Measurements from ENCODE around the gene TEKT3. TPM values are rescaled to one million over a fixed set of nuclear protein-coding genes. Genes with fewer than 3 reads are reported as not detected.

Gene TEKT3
- total RNA-seq, 1 donor from 2014 or later = not detected

DNA sequence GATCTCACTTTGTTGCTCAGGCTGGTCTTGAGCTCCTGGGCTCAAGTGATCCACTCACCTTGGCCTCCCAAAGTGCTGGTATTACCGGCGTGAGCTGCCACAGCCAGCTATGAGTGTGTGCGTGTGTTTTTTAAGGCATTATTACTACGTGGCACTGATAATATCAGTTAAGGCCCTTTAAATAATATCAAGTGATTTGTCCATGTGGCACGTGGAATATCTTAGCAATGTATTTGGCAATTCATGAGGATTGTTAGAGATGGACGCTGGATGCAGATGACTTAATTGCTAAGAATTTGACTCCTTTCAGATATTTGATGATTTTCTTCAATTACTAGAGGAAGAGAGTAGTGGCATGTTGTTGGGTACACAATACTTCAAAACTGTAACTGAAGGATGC, 50.8 kb downstream of the TEKT3 start:
- no peak for DNase-seq

DNA sequence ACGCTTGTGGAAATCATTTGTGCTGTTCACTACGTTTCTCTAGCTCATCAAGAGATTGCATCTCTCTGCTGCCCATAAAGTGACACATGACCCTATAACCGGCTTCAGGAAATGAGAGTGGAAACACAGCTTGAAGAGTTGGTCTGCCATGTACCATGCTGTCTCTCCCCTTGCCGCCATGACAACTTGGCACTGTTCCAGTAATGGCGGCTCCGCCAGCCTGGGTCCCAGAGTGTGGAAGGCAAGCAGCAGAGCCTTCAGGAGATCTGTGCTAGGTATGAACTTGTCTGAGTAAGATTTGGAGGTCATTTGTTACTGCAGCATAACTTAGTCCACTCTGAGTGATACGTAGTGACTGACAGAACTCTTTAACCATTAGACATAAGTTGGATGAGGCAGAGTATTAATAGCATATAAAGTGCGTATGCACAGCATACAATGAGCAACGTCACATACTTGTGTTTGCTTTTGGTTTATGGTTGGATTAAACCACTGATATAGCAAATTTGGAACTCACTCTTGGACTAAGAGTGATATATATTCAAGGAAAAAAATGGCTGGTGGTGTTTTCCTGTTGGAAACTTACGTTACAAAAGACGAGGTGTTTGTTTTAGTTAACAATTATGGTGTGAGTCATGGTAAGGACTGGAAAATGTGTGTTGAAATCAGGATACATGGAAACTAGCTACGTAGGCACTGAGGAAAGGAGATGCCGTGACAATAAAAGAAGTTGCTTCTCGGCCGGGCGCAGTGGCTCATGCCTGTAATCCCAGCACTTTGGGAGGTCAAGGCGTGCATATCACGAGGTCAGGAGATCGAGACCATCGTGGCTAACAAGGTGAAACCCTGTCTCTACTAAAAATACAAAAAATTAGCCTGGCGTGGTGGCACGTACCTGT, 51.9 kb downstream of the TEKT3 start:
- DNase-seq = peak; percentile 85

DNA sequence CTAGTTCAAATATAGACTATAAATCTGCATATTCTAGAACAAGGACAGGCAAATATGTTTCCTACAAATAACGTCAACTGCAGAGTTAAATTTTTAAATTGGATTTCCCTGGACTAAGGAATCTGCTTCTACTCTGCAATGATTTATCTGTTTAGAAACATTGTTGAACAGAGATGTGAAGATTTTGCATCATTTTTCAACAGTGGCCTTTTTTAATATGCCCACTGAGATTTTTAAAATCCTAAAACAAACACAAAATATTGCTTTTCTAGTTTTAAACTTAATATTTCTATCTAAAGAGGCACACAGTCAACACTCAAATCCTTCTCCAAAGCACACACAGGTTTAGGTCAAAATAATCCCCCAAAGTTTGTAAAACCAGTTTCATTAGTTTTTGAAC, 52.5 kb downstream of the TEKT3 start:
- DNase-seq = no peak

DNA sequence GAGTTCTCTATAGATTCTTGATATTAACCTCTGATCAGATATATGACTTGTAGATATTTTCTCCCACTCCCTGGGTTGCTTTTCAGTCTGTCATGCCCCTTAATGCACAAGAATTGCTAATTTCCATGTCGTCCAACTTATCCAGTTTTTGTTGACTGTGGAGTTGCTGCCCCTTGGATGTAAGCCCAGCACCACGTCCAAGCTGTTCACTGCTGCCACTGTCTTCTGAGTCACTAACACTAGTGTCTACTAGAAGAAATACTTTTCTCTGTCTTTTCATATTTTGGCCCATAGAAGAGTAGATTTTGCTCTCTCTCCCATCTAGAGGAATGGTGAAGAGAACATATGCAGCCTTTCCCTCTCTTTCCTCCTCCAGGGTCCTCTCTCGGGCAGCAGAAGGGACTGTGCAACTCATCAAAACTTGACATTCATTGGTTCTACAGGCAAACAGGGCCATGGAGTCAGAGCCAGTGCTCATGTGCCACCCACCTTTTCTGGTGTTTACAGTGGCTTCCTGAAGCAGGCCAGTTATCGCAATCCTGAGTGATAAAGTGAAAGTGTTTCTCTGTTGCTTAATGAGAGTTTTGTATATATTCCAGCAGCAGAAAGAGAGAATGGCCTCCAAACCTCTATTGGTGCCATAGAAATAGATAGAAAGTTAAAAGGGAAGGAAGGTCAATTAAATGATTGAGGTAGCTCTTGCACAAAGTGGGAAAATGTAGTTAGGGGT, 53.7 kb downstream of the TEKT3 start:
- DNase-seq = no peak

DNA sequence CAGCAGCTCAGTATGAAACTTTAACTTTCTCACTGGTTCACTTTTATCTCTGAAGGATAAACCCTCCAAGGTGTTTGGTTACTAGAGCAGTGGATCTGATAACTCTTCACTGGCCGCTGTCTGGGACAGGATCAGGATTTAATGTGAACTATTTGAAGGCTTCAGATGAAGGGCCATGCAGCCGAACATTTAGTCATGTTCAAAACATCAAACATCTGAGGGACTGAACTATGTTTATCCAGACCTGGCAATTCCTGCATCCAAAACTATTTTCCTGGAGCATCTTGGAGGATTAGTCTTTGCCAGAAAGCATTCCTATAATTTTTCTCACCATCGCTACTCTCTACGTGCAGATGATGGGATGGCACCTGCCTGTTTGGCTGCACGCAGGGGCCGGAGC, 55.9 kb downstream of the TEKT3 start:
- no peak for DNase-seq

DNA sequence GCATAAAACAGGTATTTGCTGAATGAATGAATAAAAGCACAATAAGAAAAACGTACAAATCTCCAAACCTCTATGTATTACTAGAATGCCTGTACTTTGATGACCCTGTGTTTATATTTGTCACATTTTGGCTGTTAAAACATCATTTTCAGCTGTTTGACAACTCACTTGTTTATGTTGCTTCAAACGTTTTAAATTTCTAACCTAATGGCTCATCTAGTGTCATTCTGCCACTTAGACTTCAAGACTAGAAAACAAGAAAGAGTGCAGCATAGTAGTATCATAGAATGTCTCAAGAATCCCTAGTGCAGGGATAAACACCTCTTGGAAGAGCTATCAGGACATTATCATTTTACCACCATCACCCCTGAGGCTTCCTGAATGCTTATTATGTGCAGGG, 56.9 kb downstream of the TEKT3 start:
- no peak for DNase-seq

DNA sequence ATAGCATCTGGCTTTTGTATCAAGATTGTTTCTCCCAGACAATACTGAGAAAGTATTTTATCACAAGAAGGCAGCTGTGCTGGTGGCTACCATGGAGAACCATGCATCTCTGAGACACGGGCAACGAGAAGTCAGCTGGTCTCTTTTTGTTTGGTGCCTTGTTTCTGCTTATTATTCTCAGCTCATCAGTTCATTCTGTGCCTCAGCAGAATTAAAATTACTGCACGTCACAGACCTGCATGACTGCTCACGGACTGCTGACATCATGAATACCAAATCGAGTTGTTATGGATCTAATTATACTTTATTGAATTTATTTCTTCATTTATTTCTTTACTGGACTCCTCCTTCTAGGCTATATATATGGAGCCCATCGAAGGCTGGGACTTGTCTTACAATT, 57.3 kb downstream of the TEKT3 start:
- DNase-seq = no peak

DNA sequence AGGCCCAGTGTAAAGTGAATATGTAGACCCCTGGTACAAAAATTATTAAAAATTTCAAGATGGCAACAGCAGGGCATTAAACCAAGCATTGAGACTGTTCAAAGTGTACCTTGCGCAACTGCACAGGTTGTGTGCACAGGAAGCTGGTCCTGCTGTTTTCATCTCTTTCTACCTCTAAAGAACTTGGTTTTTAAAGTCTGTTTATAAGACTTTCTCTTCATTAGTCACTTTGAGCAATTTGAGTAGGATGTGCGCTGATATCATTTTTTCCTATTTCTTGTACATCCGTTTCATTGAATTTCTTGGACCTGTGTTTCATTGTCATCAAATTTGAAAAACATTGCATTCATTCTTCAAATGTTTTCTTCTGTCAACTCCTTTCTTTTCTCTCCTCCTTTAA, 59.5 kb downstream of the TEKT3 start:
- DNase-seq = peak; percentile 44

DNA sequence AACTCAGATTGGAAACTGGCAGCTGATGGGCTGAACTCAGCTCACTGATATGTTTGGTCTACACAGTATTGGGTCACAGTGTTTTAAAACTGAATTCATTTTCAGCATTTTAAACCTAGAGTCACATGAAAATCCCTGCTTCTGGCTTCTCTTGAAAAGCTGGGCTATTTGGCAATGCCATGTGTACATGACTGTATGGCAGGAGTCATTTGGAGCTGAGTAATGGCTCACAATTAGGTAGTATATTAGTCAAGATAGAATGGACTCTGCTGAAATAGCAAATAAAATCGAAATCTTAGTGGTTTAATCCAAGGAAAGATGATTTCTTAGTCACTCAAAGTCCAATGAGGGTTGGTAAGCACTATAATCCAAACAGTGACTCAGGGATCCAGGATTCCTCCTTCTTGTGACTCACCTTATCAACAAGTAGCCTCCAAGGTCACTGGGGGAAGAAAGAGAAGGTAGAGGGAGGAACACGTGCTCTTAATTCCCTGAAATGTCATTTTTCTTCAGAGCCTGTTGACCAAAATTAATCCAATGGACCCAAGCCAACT, 62.4 kb downstream of the TEKT3 start:
- no peak for DNase-seq

DNA sequence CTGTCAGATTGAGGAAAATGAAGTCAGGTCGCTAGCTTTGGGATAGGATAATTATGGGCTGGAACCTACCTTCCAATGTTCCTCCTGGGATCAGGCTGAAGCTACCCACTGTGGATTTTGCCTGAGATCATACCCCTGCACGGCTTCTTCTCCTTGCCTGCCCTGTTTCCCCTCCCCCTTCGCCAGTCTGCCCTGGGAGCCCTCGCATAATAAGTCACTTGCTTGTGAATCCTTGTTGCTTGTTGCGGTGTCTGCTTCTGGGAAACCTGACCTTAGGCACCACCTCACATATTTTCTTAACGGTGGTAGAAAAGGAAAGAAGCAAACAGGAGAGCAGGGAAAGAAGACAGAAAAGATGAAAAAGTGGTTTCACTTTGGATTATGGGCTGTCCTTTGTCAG, 63.0 kb downstream of the TEKT3 start:
- no peak for DNase-seq

DNA sequence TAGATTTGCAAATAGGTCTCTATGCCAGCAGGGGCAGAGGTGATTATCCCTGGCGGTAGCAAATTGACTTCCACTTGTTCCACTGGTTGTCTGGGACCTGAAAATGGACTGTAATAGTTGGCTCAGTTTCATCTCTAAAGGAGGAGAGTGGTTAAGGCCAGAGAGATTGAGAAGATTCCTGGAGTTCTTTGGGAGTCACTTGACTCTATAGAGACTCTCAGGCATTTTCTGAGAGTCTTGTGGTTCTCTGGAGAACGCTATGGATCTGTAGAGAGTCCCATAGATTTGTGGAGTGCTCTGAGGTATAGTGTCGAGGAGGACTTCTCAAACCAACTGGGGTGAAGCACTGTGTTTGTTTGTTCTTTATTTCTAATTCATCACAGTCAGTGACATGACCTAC, 67.4 kb downstream of the TEKT3 start:
- DNase-seq = no peak

DNA sequence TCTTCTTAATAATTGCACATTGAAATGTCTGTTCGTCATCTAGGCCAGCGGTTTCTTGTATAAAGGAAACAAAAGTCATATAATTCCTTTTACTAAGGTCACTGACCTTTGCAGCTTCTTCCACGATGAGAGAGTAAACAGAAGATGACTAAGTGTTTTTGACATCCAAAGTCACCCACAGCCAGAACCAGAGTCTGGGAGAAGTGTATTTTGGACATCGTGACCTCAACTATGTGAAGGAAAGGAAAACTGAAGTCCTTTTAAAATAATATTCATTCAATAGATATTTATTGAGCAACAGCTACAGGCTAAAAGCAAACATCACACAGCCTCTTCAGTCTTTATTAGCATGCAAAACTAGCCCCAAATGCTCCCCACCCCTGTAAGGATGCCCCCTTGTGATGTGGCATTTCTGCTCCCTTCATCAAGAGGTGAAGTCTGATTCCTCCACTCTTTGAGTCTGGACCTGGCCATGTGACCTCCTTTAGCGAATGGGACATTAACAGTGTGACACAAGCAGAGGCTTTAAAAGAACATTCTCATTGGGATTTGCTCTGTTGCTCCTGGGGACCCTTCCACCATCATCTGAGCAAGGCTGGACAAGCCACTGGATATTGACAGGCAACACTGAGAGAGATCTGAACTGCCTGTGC, 68.1 kb downstream of the TEKT3 start:
- DNase-seq = peak; percentile 10

DNA sequence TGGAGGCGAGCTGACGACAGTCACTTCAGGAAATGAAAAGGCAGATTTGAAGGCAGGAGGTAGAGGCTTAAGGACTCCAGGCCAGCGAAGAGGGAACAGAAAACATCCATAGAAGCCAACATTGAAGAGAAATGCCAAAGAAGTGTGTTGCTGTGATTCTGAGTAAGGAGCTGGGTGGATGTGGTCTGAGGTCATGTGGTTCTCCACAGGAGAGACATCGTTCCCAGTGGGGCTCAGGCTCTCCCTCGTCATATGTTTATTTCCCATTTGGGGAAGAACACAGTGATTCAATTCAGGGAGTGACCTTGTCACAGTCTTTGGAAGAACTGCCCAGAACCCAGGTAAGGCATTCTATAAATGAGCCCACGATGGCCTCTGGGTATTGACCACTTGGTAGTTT, 69.7 kb downstream of the TEKT3 start:
- no peak for DNase-seq

DNA sequence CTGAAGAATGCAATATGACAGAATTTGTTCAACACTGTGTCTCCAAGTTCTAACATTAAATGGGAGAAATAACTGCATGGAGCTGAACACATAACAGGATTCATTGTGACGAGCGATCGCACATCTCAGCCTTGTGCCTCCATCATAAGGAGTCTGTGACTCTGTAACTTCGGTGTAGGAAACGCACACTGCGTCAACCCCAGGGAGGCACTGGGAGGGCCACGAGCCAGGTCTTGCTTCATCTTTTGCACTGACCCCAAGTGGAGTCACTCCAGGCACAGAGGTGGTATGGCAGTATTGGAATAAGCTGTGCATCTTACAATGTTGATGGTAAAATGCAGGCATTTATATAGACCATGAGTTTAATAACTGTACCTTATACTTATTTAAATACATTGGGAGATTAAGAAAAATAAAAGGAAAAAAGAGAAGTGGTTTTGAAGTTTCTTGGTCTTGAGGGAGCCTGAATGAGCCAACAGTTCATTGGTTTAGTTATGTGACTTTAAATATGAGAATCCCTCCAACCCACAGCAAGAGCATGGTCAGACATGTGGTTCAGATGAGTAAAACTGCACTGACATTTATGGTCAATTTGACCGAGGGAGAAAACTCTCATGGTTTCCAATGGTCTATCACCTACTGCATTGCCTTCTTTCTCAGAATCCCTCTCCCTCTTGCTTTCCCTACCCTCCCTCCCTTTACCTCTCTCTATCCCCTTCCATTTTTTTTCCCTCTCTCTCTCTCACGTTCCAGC, 70.6 kb downstream of the TEKT3 start:
- DNase-seq = no peak

DNA sequence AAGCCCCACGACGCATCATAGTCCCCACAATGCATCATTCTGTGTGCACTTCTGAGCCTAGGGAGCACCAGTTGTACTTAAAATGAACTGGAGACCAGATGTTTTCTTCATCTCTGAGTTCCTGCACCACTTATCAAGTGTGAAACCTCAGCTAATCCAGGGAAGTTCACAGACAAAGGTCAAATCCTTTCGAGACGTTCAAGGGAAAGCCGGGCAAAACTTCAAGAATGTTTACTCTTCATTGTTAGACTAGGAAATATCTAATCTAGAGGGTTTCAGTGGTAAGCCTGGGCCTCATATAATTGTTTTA, 71.7 kb downstream of the TEKT3 start:
- peak; percentile 21 for DNase-seq

DNA sequence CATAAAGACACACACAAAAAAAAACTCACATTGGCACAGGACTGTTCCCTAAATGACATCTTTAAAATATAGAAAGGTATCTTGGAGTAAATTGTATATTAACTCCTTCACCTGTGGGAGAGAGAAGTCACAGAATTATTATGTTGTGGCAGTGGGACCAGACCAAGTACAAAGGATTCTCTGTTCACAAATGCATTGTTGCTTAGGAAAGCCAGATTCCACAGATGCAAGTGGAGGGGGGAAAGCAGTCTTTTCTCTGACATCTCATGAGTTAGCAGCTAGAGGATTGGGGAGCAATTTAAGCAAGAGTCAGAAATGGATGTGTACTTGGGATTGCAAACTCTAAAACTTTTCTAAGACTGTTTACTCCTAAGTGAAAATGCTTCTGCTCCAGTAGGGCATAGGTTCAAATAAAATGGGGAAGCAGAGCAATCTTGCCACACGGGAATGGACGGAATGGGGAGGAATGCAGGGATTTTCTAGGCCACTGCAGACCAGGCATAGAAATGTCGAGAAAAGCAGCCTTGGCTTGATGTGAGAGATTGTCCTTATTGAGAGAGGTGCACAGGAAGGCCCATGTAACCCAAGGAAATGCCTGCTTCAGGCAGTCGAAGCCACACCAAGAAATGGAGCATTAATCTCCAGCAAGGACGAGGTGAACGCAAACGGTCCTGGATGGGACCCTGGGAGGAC, 72.2 kb downstream of the TEKT3 start:
- DNase-seq = no peak

DNA sequence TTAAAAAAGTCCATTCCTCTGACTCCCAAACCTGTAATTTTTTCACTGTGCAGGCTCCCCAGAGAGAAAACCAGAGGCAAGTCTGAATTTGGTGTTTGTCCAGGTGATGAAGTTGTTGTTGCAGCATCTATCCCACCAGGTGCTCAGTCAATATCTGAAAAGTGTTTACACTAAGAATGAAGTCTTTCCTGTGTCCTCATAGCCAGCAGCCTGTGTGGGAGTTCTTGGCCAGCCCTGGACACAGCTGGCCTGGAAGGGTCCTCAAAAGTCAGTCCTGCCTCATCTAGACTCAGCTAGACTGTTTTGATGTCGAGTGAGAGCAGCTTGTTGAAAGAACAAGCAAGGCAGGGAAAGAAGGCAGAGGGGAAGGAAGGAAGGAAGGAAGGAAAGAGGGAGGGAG, 72.9 kb downstream of the TEKT3 start:
- DNase-seq = no peak

DNA sequence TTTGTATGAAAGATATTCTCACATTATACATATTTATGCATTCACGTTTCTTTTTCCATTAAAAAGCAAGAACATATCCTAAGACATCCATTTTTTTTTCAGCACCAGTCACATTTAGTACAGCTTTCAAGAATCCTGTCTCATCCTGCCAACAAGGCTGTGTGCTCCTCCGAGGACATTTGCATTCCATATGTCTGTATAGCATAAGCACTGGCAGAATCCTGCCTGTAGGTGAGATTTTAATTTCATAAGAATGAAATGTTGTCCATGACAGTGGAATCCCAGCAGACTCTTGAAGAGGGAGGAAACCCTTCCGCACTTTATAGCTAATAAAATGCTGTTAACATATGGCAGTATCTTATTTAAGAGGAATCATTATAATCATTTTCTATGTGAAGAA, 73.4 kb downstream of the TEKT3 start:
- DNase-seq = no peak

DNA sequence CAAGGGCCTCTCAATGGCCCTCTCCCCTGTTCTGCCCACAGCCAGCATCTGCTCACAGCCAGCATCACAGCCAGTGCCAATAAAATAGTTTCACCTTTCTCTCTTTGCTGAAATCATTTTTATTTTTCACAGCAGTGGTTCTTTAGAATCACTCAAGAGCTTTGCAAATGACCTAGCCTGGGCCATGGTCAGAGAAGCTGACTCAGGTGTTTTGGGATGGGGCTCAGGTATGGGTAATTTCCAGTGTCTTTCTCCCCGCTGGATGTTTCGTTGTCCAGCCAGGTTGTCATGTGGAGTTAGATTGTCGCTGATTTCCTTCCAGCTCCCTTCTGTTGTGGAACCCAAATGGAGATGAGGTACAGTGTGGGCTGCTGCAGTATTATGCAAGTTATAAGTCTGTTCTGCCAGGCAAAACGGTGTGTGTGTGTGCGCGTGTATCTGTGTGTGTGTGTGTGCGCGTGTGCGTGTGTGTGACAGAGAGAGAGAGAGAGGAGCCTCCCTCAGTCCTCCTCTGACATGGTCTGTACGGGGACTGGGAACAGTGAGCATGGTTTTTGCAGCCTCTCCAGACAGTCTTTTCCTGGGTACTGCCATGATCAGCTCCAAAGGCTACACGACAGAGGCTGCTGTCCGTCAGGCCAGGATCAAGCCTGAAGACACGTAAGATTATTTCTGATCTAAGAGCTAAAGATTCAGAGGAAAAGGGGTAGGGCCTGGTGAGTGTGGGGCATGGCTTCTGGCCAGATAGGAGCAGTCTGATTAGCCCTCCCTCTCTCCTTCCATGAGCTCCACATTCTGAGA, 74.9 kb downstream of the TEKT3 start:
- DNase-seq = no peak

DNA sequence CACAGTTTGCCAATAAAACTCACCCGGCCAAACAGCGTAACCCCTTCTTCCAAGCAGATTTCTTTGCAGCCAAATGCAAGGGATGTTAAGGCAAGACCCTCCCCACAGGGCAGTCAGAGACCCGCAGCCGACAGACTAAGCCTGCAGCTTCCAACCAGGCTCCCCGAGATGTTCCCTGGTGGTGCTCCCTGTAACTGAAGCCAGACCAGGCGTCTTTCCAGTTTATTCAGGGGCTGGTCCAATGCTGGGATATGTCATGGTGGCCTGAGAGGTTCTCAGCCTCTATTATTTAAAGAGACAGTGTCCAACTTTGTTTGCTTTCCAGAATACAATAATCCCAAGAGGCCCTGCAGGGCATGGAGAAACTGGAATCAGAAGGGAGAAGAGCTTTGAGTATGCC, 76.3 kb downstream of the TEKT3 start, which contains the start of gene PMP22:
Gene PMP22 (minus strand): TSS at position 196 of the 400 bp plus-strand sequence. CDS start 4,599 bp downstream, outside the sequence.
- no peak for DNase-seq

DNA sequence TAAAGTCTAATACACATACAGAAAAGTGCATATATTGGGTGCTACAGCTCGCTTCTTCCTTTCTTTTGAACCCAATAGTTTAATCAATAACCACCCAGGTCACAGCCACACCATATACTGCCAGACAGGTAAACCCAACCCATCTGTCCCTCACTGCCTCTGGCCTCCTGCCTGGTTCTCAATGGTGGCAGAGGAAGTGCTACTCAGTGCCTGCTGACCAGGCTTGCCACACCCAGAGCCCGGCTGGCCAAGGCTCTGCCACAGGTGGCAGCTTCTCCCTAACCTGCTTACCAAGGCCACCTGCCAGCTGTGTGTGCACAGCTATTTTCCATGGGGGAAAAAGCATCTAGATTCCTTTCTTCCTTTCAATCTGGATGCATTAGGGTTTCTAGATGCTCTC, 76.9 kb downstream of the TEKT3 start:
- no peak for DNase-seq

Data from dermis blood vessel endothelial cell (primary cell).